ENCODE data around the gene NLRP1.
"Not testable (repeated sequence)": the region's sequence is repeated elsewhere in the genome, so short reads cannot be mapped to it uniquely, and the experiment has no call there.

The NLRP1 gene

GRCh38 chr17:5587438-5588032 lies 3.2 kb upstream of the NLRP1 start:
- DNase-seq (ENCODE audit: low read depth, low spot score) = no peak

GRCh38 chr17:5585836-5586521 lies 1.7 kb upstream of the NLRP1 start:
- DNase-seq (ENCODE audit: low read depth, low spot score) = no peak

- no peak for DNase-seq (ENCODE audit: low read depth, low spot score)
Observed at GRCh38 chr17:5585287-5585794, 1.0 kb upstream of the NLRP1 start.

GRCh38 chr17:5583426-5584382 lies 605 bp downstream of the NLRP1 start:
- no peak for DNase-seq (ENCODE audit: low read depth, low spot score)

- DNase-seq (ENCODE audit: low read depth, low spot score) = no peak
Observed at GRCh38 chr17:5582209-5583185, 1.8 kb downstream of the NLRP1 start.

- no peak for DNase-seq (ENCODE audit: low read depth, low spot score)
Observed at GRCh38 chr17:5581655-5582054, 2.7 kb downstream of the NLRP1 start.

GRCh38 chr17:5580969-5581368 lies 3.3 kb downstream of the NLRP1 start:
- no peak for DNase-seq (ENCODE audit: low read depth, low spot score)

GRCh38 chr17:5580367-5580766 lies 3.9 kb downstream of the NLRP1 start:
- DNase-seq (ENCODE audit: low read depth, low spot score) = no peak

GRCh38 chr17:5578768-5579167 lies 5.5 kb downstream of the NLRP1 start:
- not testable (repeated sequence) for DNase-seq (ENCODE audit: low read depth, low spot score)

GRCh38 chr17:5573017-5573416 lies 11.3 kb downstream of the NLRP1 start:
- not testable (repeated sequence) for DNase-seq (ENCODE audit: low read depth, low spot score)

- DNase-seq (ENCODE audit: low read depth, low spot score) = no peak
Observed at GRCh38 chr17:5571281-5571680, 13.0 kb downstream of the NLRP1 start.

- DNase-seq (ENCODE audit: low read depth, low spot score) = no peak
Observed at GRCh38 chr17:5565808-5566207, 18.5 kb downstream of the NLRP1 start.

GRCh38 chr17:5563456-5563855 lies 20.9 kb downstream of the NLRP1 start:
- DNase-seq (ENCODE audit: low read depth, low spot score) = no peak

- DNase-seq (ENCODE audit: low read depth, low spot score) = no peak
Observed at GRCh38 chr17:5562661-5563360, 21.5 kb downstream of the NLRP1 start.

GRCh38 chr17:5561736-5562571 lies 22.4 kb downstream of the NLRP1 start:
- no peak for DNase-seq (ENCODE audit: low read depth, low spot score)

- DNase-seq (ENCODE audit: low read depth, low spot score) = no peak
Observed at GRCh38 chr17:5560361-5560988, 23.8 kb downstream of the NLRP1 start.

- no peak for DNase-seq (ENCODE audit: low read depth, low spot score)
Observed at GRCh38 chr17:5558815-5559785, 25.2 kb downstream of the NLRP1 start.

GRCh38 chr17:5557990-5558389 lies 26.3 kb downstream of the NLRP1 start:
- no peak for DNase-seq (ENCODE audit: low read depth, low spot score)
